Esophagus squamous epithelium (tissue), 5 donors: ENCODE data around the gene LTF. TPM values are rescaled to one million over a fixed set of nuclear protein-coding genes. Genes with fewer than 3 reads are reported as not detected.
"Not testable (repeated sequence)": the region's sequence is repeated elsewhere in the genome, so short reads cannot be mapped to it uniquely, and the experiment has no call there.

Source experiments
- DNase-seq: peaks from one replicate; lab custom pipeline; 2025; lab: John Stamatoyannopoulos, UW
- H3K27ac ChIP-seq, 4 donors: fragments of 200-600 bp; sonication (generic); one replicate each; pipeline ENCODE4 v1.5.1; 2016 to 2019; ENCODE audit warnings: mild to moderate bottlenecking in 1 of 4
- H3K27me3 ChIP-seq, 4 donors: fragments of 200-600 bp; sonication (generic); 1 replicate in 3 of 4; 2 replicates in 1 of 4; pipeline versions ENCODE4 v1.5.1 to v1.6.0; 2017 to 2021; ENCODE audit warnings: antibody characterized with exemption in 1 of 4
- H3K36me3 ChIP-seq, 3 donors: fragments of 200-600 bp; sonication (generic); one replicate each; pipeline ENCODE4 v1.5.1; 2016 to 2019
- H3K4me1 ChIP-seq, 3 donors: fragments of 200-600 bp; sonication (generic); one replicate each; pipeline ENCODE4 v1.5.1; 2017 to 2019
- H3K4me3 ChIP-seq, 4 donors: fragments of 200-600 bp; sonication (generic); 1 replicate in 3 of 4; 2 replicates in 1 of 4; pipeline ENCODE4 v1.5.1; 2016 to 2019; ENCODE audit warnings: mild to moderate bottlenecking in 2 of 4, moderate library complexity in 1 of 4
- H3K9me3 ChIP-seq, 3 donors: fragments of 200-600 bp; sonication (generic); one replicate each; pipeline ENCODE4 v1.5.1; 2016 to 2019
- POLR2A ChIP-seq, 4 donors: fragments of 450-650 bp; IDR thresholded peaks; one replicate each; pipeline ENCODE4 v1.6.1; 2017; ENCODE audit warnings: antibody characterized with exemption in 4 of 4, mild to moderate bottlenecking in 4 of 4, moderate library complexity in 3 of 4
- WGBS, 2 donors: methylation state at CpG; one replicate each; pipeline ENCODE4 v1.1.5; 2018; 5-methylcytosine and 5-hydroxymethylcytosine counted together
- intact Hi-C: fragments of 100-400 bp; cut with DNase I; formaldehyde crosslinking; loops from one replicate; pipeline ENCODE4 v1.15.0; 2022
- total RNA-seq, 4 donors: library from RNA; depleted of rRNA; stranded (reverse); fragments of >200 nt; gene quantifications; one replicate each; pipeline ENCODE4 v1.1.0, GENCODE V29; 2016
- TF ChIP-seq, protein P1 (sequence below), 6 experiments: fragments of 450-650 bp in 4 of 6; fragments of 200-600 bp in 2 of 6; sonication (generic) in 2 of 6; IDR thresholded peaks; one replicate each; pipeline ENCODE4 v1.5.1; 2016 to 2019; ENCODE audit warnings: antibody characterized with exemption in 6 of 6, mild to moderate bottlenecking in 4 of 6, moderate library complexity in 4 of 6
- donor health status: DM: yes; HTN: yes; CAD: no.

Gene LTF
- total RNA-seq, 4 donors from 2014 or later = 0.57 to 204 (median 2.6) TPM

DNA sequence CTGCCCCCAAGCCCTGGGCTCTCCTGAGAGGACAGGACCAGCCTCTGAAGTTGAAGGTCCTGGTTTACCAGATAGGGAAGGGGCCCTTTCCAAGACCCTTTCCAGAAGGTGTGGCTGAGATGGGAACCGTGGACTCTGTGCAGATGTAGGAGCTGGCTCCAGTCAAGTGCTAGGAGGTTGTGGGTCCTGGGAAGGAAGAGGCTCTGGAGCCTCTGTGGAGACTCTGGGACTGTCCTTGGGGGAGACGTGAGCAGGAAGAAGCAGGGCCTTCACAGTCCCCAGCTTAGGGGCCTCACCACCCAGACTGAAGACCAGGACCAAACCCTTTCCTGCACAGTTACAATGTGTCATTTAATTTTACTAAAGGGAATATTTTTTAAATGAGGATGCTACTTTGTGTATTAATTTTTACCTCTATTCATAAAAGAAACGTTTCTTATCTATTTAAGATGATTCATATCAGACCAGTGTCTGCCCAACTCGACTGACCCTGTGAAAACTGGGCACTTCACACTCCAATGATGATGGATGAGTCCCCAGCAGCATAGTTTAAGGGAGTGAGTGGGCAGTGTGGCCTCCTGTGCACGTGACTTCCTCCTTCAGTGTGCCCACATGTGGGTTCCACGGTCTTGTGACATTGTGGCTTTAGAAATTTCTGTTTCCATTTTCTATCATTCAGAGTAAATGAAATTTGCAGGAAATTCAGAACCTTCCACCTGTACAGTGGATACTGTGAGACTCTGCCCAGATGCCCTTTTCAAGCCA lies 68.8 kb downstream of the LTF start:
- no peaks in the 10 kb centered on the region for H3K27me3 ChIP-seq
- no peaks in the 10 kb centered on the region for H3K36me3 ChIP-seq
- 59 to 64% methylated on average over 5 to 6 of the region's 6 CpGs for WGBS, 2 donors
- H3K4me1 ChIP-seq = no peaks in the 10 kb centered on the region
- H3K4me3 ChIP-seq = no peak overlapping the region
- H3K27ac ChIP-seq = no peak overlapping the region
- intact Hi-C loops = no loop called here
- H3K9me3 ChIP-seq = no peaks in the 10 kb centered on the region
- no peak for DNase-seq
- TF ChIP-seq POLR2A (IDR thresholded peaks at IDR 0.05) = no peak
- TF ChIP-seq, protein P1, sequence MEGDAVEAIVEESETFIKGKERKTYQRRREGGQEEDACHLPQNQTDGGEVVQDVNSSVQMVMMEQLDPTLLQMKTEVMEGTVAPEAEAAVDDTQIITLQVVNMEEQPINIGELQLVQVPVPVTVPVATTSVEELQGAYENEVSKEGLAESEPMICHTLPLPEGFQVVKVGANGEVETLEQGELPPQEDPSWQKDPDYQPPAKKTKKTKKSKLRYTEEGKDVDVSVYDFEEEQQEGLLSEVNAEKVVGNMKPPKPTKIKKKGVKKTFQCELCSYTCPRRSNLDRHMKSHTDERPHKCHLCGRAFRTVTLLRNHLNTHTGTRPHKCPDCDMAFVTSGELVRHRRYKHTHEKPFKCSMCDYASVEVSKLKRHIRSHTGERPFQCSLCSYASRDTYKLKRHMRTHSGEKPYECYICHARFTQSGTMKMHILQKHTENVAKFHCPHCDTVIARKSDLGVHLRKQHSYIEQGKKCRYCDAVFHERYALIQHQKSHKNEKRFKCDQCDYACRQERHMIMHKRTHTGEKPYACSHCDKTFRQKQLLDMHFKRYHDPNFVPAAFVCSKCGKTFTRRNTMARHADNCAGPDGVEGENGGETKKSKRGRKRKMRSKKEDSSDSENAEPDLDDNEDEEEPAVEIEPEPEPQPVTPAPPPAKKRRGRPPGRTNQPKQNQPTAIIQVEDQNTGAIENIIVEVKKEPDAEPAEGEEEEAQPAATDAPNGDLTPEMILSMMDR (IDR thresholded peaks at IDR 0.05) = no peak

DNA sequence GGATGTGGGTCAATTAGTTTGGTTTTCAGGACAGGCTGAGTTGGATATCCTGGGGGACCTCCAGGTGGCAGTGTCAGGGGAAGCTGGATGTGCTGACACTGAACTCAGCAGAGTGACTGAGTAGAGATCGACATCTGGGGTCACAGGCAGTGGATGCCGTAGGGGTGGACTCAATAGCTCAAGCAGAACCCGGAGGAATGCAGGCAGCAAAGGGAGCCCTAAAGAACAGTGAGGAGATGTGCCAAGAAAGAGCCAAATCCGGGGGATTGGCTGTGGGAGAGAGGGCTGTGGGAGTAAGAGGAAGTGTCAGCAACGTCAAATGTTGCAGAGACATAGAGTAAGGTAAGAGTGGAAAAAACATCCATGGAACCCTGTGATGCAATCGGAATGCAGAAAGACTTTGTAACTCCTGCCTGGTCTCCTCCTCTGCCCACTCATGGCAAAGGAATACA lies 69.5 kb downstream of the LTF start:
- WGBS, 2 donors = 69 to 71% methylated on average over 6 of the region's 6 CpGs
- no peak for TF ChIP-seq POLR2A (IDR thresholded peaks at IDR 0.05)
- TF ChIP-seq, protein P1 (IDR thresholded peaks at IDR 0.05) = no peak
- intact Hi-C loops = no loop called here
- DNase-seq = no peak
- Histone ChIP-seq H3K4me1 (no peaks in the 10 kb centered on the region), H3K36me3 (no peaks in the 10 kb centered on the region), H3K9me3 (no peaks in the 10 kb centered on the region), H3K27ac (no peak overlapping the region), H3K4me3 (no peak overlapping the region), H3K27me3 (no peaks in the 10 kb centered on the region)

DNA sequence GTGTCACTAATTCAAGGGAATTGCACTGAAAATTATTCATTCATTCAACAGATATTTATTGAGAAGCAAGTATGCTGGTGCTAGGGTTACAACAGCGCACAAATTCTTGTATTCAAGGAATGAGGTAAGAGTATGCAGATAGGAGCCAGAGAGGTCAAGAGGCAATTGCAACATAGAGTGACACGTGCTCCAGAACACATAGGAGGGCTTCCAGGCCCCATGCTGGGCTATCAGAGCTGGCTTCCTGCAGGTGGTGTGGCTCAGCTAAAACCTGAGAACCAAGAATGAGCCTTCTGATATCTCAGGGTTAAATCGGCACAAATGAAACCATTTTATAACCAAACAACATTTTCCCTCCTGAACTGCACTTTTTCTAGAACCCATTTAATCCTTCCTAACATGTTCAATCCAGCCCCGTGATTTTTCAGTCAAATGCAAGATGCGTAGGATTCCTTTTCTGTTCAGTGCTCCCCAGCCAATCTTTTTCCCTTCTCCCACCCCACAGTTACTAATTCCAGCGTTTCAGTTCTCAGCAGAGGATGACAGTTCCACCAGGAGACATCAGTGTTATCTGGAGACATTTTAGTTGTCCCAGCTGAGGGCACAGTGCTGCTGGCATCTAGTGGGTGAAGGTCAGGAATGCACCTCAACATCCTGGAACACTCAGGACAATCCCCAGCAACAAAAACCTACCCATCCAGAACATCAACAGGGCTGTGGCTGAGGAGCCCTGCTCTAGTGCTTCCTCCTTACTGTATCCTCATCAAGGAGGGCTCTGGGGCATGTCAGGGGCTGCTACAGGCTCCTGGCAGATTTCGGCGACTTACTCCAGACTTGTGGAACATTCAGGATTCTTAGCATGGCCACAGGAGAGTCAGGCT lies 70.9 kb downstream of the LTF start:
- Histone ChIP-seq H3K36me3 (no peaks in the 10 kb centered on the region), H3K4me1 (no peaks in the 10 kb centered on the region), H3K4me3 (no peak overlapping the region), H3K27me3 (no peaks in the 10 kb centered on the region), H3K9me3 (no peaks in the 10 kb centered on the region), H3K27ac (no peak overlapping the region)
- TF ChIP-seq POLR2A (IDR thresholded peaks at IDR 0.05) = no peak
- TF ChIP-seq, protein P1 (IDR thresholded peaks at IDR 0.05) = no peak
- intact Hi-C loops = no loop called here
- WGBS, 2 donors = 71 to 72% methylated on average over 8 of the region's 8 CpGs
- DNase-seq = no peak

DNA sequence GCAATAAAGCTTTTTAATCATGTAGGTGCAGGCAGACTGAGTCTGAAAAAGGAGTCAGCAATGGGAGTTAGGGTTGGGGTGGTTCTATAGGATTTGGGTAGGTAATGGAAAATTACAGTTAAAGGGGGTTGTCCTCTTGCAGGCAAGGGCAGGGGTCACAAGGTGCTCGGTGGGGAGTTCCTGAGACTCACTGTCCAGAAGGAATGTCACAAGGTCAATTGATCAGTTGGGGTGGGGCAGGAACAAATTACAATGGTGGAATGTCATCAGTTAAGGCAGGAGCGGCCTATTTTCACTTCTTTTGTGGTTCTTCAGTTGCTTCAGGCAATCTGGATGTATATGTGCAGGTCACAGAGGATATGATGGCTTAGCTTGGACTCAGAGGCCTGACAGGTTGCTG lies 71.7 kb downstream of the LTF start:
- Histone ChIP-seq H3K36me3 (no peaks in the 10 kb centered on the region), H3K27me3 (no peaks in the 10 kb centered on the region), H3K27ac (no peak overlapping the region), H3K4me1 (no peaks in the 10 kb centered on the region), H3K9me3 (no peaks in the 10 kb centered on the region), H3K4me3 (no peak overlapping the region)
- intact Hi-C loops = no loop called here
- DNase-seq = no peak
- 40 to 49% methylated on average over 2 of the region's 2 CpGs for WGBS, 2 donors
- no peak for TF ChIP-seq POLR2A (IDR thresholded peaks at IDR 0.05)
- TF ChIP-seq, protein P1 (IDR thresholded peaks at IDR 0.05) = no peak

DNA sequence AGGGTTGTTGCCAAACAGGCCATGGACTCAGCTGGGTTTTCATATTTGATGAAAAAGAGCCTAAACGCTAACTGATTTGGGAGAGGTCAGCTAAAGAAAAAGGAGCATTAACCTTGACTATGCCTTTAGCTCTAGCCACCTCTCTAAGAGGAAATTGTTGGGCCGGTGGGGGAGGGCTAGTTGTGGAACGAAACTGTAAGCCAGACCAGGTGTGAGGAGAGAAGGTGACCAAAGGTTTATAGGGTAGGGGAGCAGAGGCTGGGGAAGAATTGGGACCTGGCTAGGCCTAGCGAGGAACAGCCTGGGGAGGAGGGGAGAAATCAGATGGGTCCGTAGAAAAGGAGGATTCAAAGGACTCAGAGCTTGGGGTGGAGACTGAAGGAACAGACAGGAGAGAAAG lies 73.2 kb downstream of the LTF start:
- H3K9me3 ChIP-seq, intact Hi-C loops: not testable (repeated sequence)
- WGBS, 2 donors = 88 to 89% methylated on average over 5 of the region's 5 CpGs

More for the DNA sequence above, 73.2 kb downstream of the LTF start:
- not testable (repeated sequence) for DNase-seq, H3K36me3 ChIP-seq, H3K4me1 ChIP-seq, H3K27ac ChIP-seq, H3K4me3 ChIP-seq, H3K27me3 ChIP-seq
